RPMI8226 (cell line): Measurements from ENCODE around the gene KBTBD2.
"Not testable (repeated sequence)": the region's sequence is repeated elsewhere in the genome, so short reads cannot be mapped to it uniquely, and the experiment has no call there.

Experiments used
- DNase-seq: peaks from one replicate; pipeline ENCODE4 v3.0.0-alpha.2; 2015

KBTBD2 gene

GRCh38 chr7:32891043-32891799 lies at the start of gene KBTBD2:
Gene KBTBD2, minus strand, starts transcription at chr7:32891760. Its CDS starts 12,156 bp downstream, at chr7:32879604.
- DNase-seq = peak; percentile 91

GRCh38 chr7:32941181-32941580 lies 49.6 kb upstream of the KBTBD2 start:
- DNase-seq = no peak

GRCh38 chr7:32937344-32938174 lies 46.0 kb upstream of the KBTBD2 start:
- peak; percentile 14 for DNase-seq

DNA sequence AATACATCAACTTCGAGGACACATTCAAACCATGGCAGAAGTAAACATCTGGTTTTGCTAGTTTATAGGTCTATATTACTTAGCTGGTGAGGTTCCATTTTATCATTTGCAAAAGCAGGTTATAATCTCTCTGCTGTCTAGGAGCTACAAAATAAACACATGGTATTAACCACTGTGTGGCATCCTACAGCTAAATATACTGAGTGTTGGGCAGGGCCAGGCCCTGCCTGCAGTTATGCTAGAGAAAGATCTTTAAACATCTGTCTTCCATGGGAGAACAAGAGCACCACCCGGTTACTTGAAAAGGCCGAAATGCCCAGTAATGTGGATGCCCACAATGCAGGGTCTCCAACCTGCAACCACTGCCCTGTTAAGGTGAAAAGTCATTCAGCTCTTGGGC lies 45.1 kb upstream of the KBTBD2 start:
- DNase-seq = no peak

- no peak for DNase-seq
Measured at GRCh38 chr7:32935558-32935957, 44.0 kb upstream of the KBTBD2 start.

DNA sequence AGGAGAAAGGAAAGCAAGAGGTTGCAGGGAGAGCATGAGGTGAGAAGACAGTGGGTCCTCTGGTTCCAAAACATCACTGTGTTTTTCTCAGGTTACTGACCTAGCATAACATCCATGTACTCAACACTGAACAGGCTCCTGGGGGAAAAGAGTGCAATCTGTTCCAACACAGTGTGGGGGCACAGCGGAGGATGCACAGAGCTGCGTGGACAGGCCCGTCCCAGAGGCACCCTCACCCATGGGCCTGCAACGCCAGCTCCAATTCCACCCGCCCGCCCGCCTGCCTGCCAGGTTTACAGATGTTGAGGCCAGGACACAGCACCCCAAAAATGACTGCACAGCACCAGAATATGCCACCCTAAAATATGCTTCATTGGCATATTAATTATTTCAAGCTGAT lies 38.8 kb upstream of the KBTBD2 start:
- DNase-seq = no peak

- no peak for DNase-seq
Measured at GRCh38 chr7:32929430-32930143, 38.0 kb upstream of the KBTBD2 start.

GRCh38 chr7:32928785-32929298 lies 37.3 kb upstream of the KBTBD2 start:
- DNase-seq = no peak

- DNase-seq = no peak
Measured at GRCh38 chr7:32921896-32922295, 30.3 kb upstream of the KBTBD2 start.

DNA sequence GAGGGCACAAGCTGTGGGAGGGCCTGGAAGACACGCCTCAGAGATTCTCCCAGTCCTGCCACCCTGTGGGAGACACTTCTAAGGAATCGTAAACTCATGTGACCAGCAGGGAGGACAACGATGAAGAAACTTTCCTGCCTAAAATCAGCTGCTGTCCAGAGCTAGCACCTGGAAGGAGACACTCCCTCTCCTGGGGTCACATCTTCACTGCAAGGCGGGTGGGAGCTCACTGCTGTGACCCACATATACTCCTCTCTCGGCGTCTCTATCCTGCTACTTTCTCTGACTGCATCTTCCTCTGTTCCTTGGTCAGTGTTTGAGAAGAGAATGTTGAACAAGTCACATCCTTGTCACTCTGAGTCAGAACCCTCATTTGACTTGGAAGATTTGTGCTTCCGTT lies 25.4 kb upstream of the KBTBD2 start:
- DNase-seq = not testable (repeated sequence)

- DNase-seq = no peak
Measured at GRCh38 chr7:32916006-32916405, 24.4 kb upstream of the KBTBD2 start.

DNA sequence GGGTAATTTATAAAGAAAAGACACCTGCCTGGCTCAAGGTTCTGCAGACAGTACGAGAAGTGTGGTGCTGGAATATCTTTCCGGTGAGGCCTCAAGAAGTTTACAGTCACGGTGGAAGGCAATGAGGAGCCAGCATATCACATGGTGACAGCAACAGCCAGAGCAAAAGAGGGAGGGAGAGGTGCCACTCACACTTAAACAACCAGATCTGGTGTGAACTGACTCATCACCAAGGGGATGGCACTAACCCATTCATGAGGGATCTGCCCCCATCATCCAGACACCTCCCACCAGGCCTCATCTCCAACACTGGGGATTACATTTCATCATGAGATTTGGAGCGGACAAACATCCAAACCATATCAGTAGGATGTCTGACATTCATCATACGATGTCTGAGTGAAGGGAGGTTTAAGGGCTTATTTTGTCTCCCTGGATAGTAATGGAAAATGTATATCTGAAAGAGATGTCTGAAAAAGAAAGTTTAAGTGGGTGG lies 23.5 kb upstream of the KBTBD2 start:
- DNase-seq = no peak

DNA sequence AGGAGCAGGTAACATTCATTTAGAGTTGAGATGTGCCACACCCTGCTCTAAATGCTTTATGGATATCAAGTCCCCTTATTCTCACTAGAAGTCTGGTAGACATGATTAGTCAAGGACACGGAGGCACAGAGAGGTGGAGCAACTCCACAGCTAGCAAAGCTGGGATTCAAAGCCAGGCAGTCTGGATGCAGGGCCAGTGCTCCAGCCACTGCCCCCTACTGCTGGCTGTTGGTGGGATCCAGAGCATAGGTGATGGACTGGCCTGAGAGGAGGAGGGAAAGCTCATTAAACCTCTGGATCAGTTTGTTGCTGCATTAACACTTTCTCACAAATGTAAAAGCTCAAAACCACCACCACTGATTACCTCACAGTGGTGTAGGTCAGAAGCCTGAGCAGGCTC lies 22.6 kb upstream of the KBTBD2 start:
- DNase-seq = no peak

DNA sequence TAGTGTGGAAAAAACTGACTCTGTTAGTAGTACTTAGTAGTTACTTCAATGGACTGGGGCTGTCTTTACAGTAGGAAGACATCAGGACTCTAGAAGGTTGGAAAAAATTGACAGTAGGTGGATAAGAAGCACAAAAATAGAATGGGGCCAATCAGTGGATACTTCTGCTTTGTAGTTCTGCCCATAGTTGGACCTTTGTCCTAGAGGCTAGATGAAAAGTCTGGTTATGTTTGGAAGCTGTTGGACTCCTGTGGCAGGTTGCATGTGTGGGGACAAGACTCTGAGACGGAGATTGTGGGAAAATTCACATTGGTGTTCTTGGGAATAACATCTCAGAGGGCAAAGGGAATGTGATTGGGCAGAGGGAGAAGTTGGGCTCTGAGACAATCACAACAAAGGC lies 18.6 kb upstream of the KBTBD2 start:
- no peak for DNase-seq

DNA sequence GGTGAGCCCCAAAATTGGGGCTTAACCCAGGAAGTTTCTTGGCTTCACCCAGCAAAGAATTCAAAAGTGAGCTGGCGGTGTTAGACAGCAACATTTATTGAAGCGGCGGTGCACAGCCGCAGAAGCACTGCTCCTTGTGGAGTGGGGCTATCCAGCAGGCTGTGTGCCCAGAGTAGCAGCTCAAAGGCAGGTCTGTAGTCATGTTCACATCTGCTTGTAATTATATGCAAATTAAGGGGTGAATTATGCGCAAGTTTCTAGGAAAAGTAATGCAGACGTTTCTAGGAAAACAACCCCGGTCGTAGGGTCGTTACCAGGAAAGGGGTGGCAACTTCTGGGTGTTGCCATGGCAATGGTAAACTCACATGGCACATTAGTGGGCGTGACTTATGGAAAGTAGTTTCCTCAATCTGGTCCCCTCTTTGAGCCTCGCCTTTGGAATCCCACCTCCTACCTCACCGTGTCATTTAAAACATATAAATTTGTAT lies 13.7 kb upstream of the KBTBD2 start:
- DNase-seq = peak; percentile 64

DNA sequence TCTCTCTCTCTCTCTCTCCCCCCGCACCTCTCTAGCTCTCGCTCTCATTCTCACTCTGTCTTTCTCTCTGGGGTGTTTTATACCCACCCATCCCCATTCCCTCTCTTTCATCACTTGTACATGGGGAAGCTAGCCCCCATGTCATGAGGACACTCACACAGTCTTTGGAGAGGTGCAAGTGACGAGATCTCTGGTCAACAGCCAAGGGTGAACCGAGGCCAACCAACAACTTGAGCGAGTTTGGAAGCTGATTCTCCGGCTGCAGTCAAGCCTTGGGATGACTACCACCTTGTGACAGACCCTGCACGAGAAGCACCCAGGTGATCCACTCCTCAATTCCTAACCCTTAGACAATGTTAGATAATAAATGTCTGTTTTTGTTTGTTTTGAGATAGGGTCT lies 10.1 kb upstream of the KBTBD2 start:
- no peak for DNase-seq

- DNase-seq = no peak
Measured at GRCh38 chr7:32900433-32900995, 9.0 kb upstream of the KBTBD2 start.

- not testable (repeated sequence) for DNase-seq
Measured at GRCh38 chr7:32897376-32897775, 5.8 kb upstream of the KBTBD2 start.

GRCh38 chr7:32896564-32897347 lies 5.2 kb upstream of the KBTBD2 start:
- DNase-seq = no peak

DNA sequence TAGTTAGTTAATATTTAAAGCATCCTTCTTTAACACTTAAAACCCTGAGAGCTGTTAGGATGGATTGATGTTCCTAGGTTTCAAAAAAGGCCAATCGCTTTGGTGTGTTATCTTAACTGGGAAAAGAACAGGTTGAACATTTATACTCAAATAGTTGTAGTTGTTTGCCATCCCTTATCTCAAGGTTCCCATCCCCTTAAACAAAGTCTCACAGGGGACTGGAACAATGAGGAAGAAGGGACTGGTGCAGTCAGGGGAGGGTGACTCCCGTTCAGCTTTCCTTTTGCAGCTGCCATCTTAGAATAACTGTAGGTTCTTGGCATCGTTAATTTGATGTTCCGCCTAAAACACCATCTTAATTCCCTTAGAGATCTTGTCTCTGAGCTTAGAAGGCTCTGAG lies 2.6 kb upstream of the KBTBD2 start:
- no peak for DNase-seq

DNA sequence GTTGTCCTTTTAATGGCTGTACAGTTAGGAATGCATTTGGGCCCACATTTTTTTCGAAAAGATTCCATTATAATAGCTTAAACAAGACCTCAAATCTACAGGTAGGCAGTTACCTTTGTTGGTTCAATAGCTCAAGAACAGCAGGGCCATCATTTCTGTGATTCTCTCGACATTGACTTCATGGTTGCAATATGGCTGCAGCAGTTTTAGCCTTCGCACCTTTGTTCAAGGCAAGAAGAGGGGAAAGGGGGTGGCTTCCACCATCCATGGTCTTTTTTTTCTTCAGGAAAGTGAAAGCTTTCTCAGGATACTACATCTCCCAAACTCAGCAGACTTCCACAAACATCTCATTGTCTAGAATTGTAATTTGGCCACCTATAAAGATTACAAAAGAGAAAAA lies 2.2 kb upstream of the KBTBD2 start:
- no peak for DNase-seq

DNA sequence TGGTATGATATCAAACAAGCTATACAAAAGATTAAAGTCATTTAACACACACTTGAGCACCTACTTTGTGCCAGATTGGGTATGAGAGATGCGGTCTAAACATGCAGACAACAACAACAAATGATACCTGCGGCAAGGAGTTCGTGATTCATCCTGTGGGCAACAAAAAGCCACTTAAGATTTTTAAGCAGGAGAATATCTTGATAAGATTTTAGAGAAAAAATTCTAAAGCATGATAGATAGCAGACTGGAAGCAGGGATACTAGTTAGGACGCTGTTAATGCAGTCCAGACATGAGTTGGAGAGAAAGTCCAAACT lies 1.6 kb upstream of the KBTBD2 start:
- DNase-seq = no peak
